Coronary artery (tissue), 2 donors: ENCODE measurements around the gene NEU2.

Source experiments
- DNase-seq: peaks from one replicate; pipeline ENCODE4 v3.0.0-alpha.2; 2017; ENCODE audit warnings: low spot score
- H3K27ac ChIP-seq, 2 donors: fragments of 200-600 bp; sonication (generic); one replicate each; pipeline ENCODE4 v1.5.1; 2016 to 2019
- H3K4me3 ChIP-seq: fragments of 200-600 bp; sonication (generic); 2 replicates; pipeline ENCODE4 v1.5.1; 2016; ENCODE audit warnings: mild to moderate bottlenecking, moderate library complexity
- CTCF ChIP-seq: fragments of 200-600 bp; sonication (generic); IDR thresholded peaks from one replicate; pipeline ENCODE4 v1.5.1; 2019; ENCODE audit warnings: antibody characterized with exemption

NEU2 gene

DNA sequence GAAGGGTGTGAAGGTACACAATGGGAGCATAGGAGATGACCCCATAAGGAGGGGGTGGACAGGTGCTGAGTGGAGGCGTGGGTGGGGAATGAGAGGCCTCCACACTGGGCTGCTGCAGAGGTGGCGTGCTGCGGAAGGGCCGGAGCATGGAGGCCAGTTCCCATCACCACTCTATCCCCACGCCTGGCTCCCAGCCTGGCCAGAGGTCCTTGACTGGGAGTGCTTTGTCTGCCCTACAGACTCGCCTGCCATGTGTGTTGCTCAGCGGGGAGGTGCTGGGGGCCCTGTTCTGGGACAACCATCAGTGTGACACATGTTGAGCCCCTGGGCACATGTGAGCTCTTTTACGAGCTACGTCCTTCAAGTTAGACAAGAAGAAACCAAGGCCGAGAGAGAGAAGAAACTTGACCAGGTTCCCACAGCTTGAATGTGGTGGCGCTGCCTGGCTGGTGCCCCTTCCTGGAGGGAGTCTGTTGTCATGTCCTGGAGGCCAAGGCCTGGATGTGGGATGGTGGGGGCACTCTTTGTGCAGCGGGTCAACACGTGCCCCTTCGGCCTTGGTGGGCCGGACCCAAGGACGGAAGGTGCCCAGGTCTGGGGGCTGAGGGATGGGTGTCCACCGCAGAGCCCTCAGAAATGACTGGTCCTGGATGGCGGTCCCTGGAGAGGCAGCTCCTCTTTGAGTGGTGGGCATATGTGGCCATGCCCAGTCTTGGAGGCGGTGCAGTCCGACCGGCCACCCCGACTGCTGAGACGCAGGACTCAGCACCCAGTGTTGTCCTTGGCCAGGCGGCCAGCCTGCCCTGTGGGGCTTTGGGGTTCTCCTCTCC lies 26.5 kb downstream of the NEU2 start:
- DNase-seq, result peak; percentile 72
- Histone ChIP-seq H3K4me3 (no peak overlapping the region), H3K27ac (peak overlapping the region in 1 of 2 donors; percentile 85)
- no peak for TF ChIP-seq CTCF

- no peak for DNase-seq
- no peak for TF ChIP-seq CTCF
- Histone ChIP-seq H3K4me3 (peak overlapping the region; percentile 69), H3K27ac (peak overlapping the region in 1 of 2 donors; percentile 85)
Measured at GRCh38 chr2:233059547-233059796, 27.0 kb downstream of the NEU2 start.

- no peak for TF ChIP-seq CTCF
- peak; percentile 74 for DNase-seq
- H3K27ac ChIP-seq, result peak within 1 kb of the TSS; percentile 19 to 85
Measured at GRCh38 chr2:233059797-233060500, 27.5 kb downstream of the NEU2 start, which contains the start of gene INPP5D. Gene INPP5D, plus strand, starts transcription at chr2:233060342. Its CDS starts 137 bp downstream, at chr2:233060479.

GRCh38 chr2:233060501-233060979 lies 28.1 kb downstream of the NEU2 start:
- peak overlapping the region; percentile 69 for H3K4me3 ChIP-seq
- TF ChIP-seq CTCF, result no peak
- no peak for DNase-seq
- peak overlapping the region; percentile 19 to 85 for H3K27ac ChIP-seq

More at GRCh38 chr2:233059797-233060500, 27.5 kb downstream of the NEU2 start, which contains the start of gene INPP5D:
- peak within 1 kb of the TSS; percentile 69 for H3K4me3 ChIP-seq

DNA sequence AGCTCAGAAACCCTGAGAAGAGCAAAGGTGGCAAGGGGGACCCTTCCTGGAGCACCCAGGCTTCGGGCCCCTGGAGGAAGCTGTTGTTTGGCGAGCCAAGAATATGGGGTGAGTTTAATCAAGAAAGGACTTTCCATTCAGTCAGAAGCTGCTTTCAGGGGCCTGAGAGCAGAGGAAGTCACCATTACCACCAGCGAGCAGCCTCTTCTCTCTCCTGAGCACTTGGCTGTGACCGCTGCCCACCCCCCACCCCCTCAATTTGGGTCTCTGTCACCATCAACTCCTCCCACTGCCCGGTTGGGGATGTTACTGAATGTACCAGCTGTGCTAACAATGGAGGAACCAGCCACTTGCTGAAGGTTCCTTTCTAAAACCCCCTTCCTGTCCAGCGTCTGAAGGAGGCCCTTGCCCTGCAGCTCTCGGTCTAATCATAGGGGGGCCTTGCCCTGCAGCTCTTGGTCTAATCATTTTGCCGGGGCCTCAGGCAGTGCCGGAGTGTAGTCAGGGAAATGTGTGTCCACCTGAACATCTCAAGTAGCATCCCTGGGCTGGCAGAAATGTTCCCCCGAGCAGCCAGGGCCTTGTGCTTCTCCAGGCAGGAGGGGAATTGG lies 28.6 kb downstream of the NEU2 start:
- DNase-seq, result peak; percentile 66
- no peak for TF ChIP-seq CTCF
- peak overlapping the region; percentile 19 to 85 for H3K27ac ChIP-seq
- H3K4me3 ChIP-seq, result peak overlapping the region; percentile 69

DNA sequence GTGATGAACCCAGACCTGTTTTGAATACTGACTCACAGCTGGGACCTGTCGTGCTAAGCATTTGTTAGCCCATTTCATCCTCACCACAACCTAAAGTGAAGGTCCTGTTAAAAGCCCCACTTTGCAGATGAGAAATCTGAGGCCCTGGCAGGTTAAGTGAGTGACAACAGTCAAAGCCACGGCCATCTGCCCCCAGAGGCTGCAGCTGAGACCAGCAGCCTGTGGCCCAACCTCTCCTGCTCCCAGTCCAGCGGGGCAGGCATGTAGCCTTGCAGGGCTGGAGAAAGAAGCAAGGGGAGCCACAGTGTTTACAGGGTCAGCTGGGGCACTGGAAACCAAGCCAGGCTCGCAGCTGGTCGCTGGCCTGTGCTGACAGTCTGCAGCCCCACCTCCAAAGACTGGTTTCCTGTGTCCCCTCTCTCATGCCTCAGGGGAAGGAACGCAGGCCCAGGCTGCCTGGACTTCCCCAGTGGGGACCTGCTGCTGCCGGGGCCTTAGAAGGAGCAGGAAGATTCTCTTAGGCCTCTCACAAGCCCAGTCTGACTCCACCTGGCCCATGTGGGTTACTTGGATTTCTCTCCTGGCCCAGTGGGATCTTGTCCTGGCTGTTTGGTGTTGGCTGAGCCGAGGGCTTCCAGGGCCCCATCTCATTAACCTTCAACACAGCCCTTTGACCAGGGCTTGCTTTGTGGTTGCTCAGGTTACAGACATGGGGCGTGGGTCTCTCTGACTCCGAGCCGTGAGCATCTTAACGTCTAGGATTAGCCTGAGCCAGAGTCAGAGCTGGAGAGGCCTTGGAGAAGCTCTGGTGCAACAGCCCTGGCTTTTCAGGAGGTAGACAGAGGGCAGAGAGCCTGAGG lies 29.3 kb downstream of the NEU2 start:
- peak; percentile 78 for DNase-seq
- peak; percentile 18 for TF ChIP-seq CTCF
- Histone ChIP-seq H3K27ac (peak overlapping the region; percentile 19 to 85), H3K4me3 (peak overlapping the region; percentile 69)
